ACHN (cell line): ENCODE data around the gene KDELR1.
"Not testable (repeated sequence)": the region's sequence is repeated elsewhere in the genome, so short reads cannot be mapped to it uniquely, and the experiment has no call there.

Source experiments
- DNase-seq: peaks from one replicate; pipeline ENCODE4 v3.0.0-alpha.2; 2015
- in situ Hi-C: cut with HindIII; loops from 2 replicates; pipeline ENCODE4 v1.10.0; 2017; ENCODE audit warnings: low sequenced_read_pairs, low pct_ligation_motif_present, low pct_unique_long_range_greater_than_20kb

The KDELR1 gene

DNA sequence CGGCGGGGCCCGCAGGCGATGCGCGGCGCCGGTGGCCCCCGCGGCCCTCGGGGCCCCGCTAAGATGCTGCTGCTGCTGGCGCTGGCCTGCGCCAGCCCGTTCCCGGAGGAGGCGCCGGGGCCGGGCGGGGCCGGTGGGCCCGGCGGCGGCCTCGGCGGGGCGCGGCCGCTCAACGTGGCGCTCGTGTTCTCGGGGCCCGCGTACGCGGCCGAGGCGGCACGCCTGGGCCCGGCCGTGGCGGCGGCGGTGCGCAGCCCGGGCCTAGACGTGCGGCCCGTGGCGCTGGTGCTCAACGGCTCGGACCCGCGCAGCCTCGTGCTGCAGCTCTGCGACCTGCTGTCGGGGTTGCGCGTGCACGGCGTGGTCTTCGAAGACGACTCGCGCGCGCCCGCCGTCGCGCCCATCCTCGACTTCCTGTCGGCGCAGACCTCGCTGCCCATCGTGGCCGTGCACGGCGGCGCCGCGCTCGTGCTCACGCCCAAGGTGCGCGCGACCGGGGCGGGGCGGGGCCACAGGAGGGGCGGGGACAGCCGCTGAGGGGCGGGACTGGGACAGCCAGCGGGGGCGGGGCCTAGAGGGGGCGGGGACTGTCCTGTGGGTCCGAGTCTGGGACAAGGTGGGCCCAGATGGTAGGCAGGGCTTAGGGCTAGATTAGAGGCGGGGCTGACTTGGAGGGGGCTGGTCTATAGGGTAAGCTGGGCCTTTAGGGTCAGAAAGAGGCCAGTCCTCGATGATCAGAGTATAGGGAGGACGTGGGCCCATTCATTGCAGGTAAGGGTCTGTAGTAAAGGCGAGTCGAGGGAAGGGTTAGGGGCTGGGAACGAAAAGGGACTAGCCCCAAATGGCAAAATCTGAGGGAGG is 7.3 kb upstream of the KDELR1 start:
- in situ Hi-C loops, result no loop called here
- peak; percentile 64 for DNase-seq

DNA sequence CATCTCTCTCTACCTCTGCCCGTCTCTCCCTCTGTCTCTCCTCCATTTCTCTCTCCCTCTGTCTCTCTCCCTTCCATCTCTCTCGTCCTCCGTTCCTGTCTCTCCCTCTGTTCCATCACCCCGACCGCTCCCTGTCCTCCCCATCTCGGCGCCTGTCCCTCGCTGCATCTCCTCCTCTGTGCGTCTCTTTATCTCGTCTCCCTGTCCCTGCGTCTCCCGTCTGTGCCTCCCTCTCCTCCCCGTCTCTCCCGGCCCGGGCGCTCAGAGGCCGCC is 6.7 kb upstream of the KDELR1 start:
- in situ Hi-C loops, result no loop called here
- no peak for DNase-seq

- in situ Hi-C loops, result no loop called here
- DNase-seq, result no peak
Measured at GRCh38 chr19:48397263-48398101, 6.1 kb upstream of the KDELR1 start.

- no peak for DNase-seq
- in situ Hi-C loops, result no loop called here
Measured at GRCh38 chr19:48396824-48397176, 5.4 kb upstream of the KDELR1 start.

DNA sequence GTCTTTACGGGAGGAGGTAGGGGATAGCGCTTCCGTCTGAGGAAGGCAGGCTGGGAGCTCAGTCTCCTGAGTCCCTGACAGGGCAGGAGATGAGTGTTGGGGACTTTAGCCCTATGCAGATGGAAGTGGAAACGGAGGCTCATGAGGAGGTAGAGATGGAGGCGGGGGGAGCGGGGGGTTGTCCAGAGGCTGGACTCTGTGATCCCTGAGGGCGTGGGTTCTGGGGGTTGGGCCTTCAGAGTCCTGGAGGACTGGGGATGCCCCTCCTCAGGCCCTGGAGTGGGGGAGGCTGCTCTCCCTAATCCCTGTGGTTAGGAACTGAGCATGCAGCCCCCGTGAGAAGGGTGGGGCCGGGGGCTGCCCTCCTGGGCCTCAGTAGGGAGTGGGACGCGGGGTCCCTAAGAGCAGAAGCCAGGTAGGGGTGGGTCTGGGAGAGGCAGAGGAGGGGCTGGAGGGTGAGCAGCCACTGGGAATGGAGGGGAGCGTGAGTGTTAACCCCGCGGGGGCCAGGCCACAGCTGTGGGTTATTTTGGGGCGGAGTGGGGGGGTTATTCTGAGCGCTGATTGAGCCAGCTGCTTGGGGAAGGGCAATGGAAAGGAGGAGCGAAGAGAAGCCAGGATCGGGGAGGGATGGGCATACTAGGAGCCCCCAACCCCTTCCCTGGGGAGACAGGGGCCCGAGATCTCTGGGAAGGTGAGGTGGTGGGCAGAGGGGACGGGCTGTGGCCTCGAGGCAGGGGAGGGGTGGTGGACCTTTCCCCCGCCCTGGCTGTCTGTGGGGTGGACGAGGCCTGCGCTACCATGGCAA is 4.9 kb upstream of the KDELR1 start:
- in situ Hi-C loops, result no loop called here
- no peak for DNase-seq

DNA sequence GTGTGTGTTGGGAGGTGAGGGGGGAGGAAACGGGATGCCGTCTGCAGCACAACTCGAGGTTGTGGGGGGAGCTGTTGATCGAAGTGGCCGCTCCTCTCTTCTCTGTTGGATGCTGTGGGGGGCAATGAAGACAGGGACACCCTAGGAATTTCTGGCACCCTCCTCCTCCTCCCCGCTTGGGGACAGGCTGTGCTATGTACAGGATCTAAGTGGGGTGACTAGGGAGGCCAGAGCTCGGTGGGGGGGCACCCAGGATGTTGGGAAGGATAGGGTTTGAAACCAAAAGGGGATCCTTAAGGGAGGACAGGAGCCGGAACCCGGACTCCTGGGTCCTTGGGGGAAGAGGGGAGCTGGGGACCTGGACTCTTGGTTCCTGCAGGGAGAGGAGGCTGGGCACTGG is 4.1 kb upstream of the KDELR1 start:
- DNase-seq, result no peak
- in situ Hi-C loops, result no loop called here

DNA sequence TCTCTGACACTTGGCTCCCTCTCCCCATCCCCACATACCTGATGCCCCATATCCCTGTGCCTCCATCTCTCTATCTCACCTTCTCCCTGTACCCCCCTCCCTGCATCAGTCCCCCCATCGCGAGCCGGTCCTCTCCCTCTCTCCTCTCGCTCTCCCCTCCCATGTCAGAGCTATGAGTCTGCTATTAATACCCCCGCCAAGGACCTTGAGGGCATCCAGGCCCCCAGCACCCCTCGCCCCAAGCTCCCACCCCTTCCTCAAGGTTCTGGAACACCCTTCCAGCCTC is 3.8 kb upstream of the KDELR1 start:
- in situ Hi-C loops, result no loop called here
- DNase-seq, result no peak

GRCh38 chr19:48394331-48395169 is 3.2 kb upstream of the KDELR1 start:
- no peak for DNase-seq
- in situ Hi-C loops, result no loop called here

- in situ Hi-C loops, result no loop called here
- peak; percentile 24 for DNase-seq
Measured at GRCh38 chr19:48393559-48394330, 2.4 kb upstream of the KDELR1 start, which contains the start of gene GRIN2D. Gene GRIN2D, plus strand, starts transcription at chr19:48393668. Its CDS starts 4,725 bp downstream, at chr19:48398393.

- in situ Hi-C loops, result no loop called here
- DNase-seq, result no peak
Measured at GRCh38 chr19:48392860-48393558, 1.7 kb upstream of the KDELR1 start.

DNA sequence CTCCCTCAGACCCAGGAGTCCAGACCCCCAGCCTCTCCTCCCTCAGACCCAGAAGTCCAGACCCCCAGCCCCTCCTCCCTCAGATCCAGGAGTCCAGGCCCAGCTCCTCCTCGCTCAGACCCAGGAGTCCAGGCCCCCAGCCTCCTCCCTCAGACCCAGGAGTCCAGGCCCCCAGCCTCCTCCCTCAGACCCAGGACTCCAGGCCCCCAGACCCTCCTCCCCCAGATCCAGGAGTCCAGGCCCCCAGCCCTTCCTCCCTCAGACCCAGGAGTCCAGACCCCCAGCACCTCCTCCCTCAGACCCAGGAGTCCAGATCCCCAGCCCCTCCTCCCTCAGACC is 624 bp upstream of the KDELR1 start:
- in situ Hi-C loops, DNase-seq: not testable (repeated sequence)

- in situ Hi-C loops, result no loop called here
- peak; percentile 50 for DNase-seq
Measured at GRCh38 chr19:48390188-48391099, 907 bp downstream of the KDELR1 start.

GRCh38 chr19:48386981-48387380 is 4.4 kb downstream of the KDELR1 start:
- in situ Hi-C loops, result no loop called here
- DNase-seq, result no peak

DNA sequence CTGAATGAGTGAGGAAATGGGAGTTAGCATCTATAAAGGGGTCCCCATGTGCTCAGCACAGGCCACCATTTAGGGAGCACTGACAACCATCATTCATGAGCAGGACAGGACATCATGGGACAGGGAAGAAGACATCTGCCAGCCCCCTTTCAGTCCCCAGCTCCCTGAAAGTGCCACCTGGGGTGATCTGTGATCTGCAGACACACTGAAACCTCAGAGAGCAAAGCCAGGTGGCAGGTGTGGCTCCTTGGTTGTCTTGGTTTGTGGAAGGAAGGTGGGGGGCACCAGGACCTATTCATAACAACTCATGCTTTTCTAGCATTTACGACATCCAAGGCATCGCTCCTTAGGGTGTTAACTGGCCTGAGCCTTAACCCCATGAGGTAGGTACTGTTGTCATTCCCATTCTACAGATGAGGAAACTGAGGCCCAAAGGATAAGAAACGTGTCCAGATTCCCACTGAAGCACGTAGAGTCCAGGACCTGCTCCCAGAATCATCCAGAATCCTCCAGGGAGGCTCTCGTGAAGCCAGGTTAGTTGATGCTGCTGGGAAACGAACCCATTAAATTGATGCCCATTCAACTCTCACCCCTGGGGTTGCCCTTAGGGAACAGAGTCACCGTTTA is 5.8 kb downstream of the KDELR1 start:
- DNase-seq, result no peak
- in situ Hi-C loops, result no loop called here

- in situ Hi-C loops, result no loop called here
- no peak for DNase-seq
Measured at GRCh38 chr19:48382286-48382685, 9.1 kb downstream of the KDELR1 start.
